ENCODE data around the gene UPF3A.

DNA sequence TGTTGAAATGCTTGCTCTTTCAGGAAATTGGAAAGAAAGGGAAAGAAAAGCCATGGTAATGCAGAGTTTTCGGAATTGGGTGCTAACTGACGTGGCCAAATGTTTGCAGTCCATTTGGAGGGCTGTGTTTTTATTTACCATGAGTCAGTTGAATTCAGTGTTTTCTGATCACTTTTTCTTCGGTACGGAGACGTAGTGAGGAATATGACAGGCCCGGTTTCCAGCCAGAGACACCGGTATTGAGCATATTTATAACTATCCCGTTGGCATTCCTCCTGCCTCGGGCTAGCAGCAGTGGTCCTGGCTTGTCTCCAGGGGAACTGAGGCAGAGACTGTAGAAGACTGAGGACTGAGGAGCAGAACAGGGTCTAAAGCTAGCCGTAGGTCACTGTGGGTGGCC, 45.7 kb upstream of the UPF3A start:
- TF ChIP-seq HMGXB4 (CRISPR knock-in tag; IDR thresholded peaks at IDR 0.05; ENCODE audit: borderline replicate concordance): no peak
- TF ChIP-seq POLR2A (IDR thresholded peaks at IDR 0.05; ENCODE audit: low read length): no peak
- TF ChIP-seq, protein P1, sequence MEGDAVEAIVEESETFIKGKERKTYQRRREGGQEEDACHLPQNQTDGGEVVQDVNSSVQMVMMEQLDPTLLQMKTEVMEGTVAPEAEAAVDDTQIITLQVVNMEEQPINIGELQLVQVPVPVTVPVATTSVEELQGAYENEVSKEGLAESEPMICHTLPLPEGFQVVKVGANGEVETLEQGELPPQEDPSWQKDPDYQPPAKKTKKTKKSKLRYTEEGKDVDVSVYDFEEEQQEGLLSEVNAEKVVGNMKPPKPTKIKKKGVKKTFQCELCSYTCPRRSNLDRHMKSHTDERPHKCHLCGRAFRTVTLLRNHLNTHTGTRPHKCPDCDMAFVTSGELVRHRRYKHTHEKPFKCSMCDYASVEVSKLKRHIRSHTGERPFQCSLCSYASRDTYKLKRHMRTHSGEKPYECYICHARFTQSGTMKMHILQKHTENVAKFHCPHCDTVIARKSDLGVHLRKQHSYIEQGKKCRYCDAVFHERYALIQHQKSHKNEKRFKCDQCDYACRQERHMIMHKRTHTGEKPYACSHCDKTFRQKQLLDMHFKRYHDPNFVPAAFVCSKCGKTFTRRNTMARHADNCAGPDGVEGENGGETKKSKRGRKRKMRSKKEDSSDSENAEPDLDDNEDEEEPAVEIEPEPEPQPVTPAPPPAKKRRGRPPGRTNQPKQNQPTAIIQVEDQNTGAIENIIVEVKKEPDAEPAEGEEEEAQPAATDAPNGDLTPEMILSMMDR (IDR thresholded peaks at IDR 0.05): no peak
- TF ChIP-seq SMC3 (IDR thresholded peaks at IDR 0.05): no peak
- TF ChIP-seq POLR2AphosphoS2 (conservative IDR thresholded peaks at IDR 0.05; ENCODE audit: low read length): no peak
- TF ChIP-seq BHLHE40 (IDR thresholded peaks at IDR 0.05; ENCODE audit: low read depth, low read length): no peak
- no peak for TF ChIP-seq CEBPB (IDR thresholded peaks at IDR 0.05)

Measured in A549 (cell line).